Left ventricle myocardium superior (tissue), 1 donor: Measurements from ENCODE around the gene RBM20. TPM values are rescaled to one million over a fixed set of nuclear protein-coding genes. Genes with fewer than 3 reads are reported as not detected.
"Not testable (repeated sequence)": the region's sequence is repeated elsewhere in the genome, so short reads cannot be mapped to it uniquely, and the experiment has no call there.

Experiments
- ATAC-seq: fragments of 200-7000 bp; cut with Tn5 transposase; one replicate; pipeline ENCODE4 v1.9.1; 2020; ENCODE audit warnings: mild to moderate bottlenecking, moderate library complexity
- DNase-seq: peaks from one replicate; pipeline ENCODE4 v3.0.0-alpha.2; 2020
- intact Hi-C: fragments of 100-400 bp; cut with micrococcal nuclease; formaldehyde crosslinking; loops from one replicate; pipeline ENCODE4 v1.11.0; 2022
- total RNA-seq: library from RNA; stranded (reverse); fragmentation: NEBNext Ultra II Directional; extraction: Animal tissue kit (Norgen Biotek cat#: 25700); gene quantifications from one replicate; pipeline ENCODE4 v1.2.1, GENCODE V29; 2021
- donor health status: DM: no; HTN: yes; CAD: no; lungs with severe emphysema.

Gene RBM20
- total RNA-seq, 1 donor from 2014 or later: 114 TPM

DNA sequence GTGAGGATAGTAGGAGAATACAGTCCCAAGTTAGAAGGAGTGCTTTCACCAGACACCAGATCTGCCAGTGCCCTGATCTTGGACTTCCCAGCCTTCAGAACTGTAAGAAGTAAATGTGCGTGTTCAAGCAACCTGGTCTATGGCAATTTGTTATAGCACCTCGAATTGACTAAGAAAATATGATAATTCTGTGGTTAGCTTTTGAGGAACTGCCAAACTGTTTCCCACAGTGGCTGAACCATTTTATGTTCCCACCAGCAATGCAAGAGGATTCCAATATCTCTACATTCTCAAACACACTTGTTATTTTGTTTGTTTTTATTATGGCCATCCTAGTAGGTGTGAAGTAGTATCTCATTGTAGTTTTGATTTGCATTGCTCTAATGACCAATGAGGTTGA, 47.0 kb downstream of the RBM20 start:
- DNase-seq: no peak
- intact Hi-C loops: no loop called here
- no peak for ATAC-seq

DNA sequence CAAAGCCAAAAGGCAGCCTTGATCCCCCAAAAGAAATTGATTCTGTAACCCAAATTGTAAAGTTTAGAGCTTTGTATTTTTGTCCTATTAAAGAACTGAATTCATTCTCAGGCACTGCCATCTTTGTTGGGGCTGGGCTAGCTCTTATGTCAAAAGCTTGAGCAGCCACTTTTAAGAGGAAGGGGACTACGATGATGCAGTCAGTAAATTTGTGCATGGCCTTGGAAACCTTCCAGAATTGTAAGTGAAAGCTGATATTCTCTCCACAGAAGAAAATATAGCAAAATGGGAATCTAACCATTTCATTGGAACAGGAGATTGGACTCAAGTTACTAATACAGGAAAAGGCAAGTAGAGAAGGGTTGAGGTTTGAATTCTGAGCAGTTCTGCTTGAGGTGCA, 50.1 kb downstream of the RBM20 start:
- DNase-seq (no peak), ATAC-seq (no peak)
- intact Hi-C loops: no loop called here

DNA sequence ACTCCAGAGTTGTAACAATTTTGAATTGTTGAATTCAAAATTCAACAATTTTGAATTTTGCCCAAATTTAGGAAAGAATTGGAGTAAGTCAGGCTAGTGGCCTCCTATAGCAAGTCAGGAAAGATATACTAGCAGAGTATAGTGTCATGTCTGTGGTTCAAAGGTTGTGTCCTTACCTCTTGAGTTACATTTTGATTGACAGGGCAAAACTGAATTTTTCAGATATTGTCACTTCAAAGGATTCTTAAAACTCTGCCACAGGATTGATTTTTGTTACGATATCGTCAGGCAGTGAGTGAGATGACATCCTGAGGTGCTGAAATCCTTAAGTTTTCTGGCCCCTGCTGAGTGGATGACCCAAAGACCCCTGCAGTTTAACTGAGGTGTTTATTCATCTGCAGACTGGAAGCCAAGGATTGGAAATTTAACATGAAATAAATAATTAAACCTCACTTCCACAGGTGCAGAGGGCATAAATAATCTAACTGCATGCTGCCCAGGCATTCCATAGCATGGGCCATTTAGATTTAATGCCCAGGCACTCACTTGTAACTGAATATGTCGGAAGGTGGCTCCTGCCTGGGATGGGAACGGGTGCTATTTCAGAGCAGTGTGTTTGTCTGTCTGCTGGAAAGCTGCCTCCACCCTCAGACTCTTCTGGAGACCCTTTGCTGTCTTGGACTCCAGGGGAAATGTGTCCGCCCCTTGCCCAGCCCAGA, 50.8 kb downstream of the RBM20 start:
- no peak for ATAC-seq
- DNase-seq: no peak
- intact Hi-C loops: no loop called here

DNA sequence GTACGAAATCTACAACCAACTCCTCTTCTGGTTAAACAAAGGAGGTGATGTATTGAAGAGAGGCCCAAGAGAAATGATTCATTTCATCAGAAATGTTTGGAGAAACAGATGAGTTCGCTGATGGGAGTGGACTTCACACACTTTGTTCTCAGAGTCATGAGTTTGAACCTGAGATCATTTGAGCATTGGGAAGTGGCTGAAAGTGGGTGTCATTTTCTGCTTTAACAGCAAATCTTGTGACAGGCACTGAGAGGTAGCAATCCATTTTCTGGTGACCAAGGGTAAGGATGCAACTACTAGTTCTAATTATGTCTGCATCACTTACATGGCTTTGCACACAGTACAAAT, 51.4 kb downstream of the RBM20 start:
- DNase-seq: no peak
- intact Hi-C loops: no loop called here
- ATAC-seq: no peak

DNA sequence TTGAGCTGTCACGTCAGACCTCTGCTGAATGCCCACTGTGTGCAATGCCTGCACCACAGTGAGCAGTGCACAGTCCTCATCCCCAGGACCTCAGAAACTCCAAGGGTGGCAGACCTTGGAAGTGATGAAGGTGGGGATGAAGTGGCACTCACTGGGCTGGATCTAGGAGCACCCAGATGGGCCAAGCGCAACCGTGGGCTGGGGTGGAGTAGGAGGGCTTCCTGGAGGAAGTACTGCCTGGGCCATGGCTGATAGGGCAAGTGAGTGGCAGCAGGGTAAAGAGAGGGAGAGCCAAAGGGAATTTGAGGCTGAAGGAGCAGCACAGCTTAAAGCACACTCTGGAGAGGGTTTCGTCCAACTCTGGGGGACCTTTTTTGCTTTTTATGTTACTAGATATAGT, 52.3 kb downstream of the RBM20 start:
- ATAC-seq (no peak), DNase-seq (no peak)
- intact Hi-C loops: no loop called here

DNA sequence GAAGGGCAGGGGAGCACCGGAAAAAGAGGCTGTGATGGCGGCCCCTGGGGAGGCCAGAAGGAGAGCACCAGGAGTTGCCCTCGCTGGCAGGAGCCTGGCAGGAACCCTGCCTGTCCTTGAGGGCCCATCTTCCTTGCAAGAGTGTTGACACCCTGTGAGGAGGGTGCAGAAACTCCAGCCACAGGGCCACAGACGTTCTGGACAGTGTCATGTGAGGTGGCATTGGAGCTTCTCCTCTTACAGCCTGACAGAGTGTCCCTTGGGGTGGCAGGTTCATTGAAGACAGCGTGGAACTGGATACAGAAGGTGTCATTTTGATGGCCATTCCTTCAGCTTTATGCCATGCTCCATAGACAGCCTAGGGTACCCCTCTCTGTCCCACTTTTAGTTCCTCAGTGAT, 54.2 kb downstream of the RBM20 start:
- ATAC-seq: peak; percentile 49
- intact Hi-C loops: no loop called here
- peak; percentile 43 for DNase-seq

DNA sequence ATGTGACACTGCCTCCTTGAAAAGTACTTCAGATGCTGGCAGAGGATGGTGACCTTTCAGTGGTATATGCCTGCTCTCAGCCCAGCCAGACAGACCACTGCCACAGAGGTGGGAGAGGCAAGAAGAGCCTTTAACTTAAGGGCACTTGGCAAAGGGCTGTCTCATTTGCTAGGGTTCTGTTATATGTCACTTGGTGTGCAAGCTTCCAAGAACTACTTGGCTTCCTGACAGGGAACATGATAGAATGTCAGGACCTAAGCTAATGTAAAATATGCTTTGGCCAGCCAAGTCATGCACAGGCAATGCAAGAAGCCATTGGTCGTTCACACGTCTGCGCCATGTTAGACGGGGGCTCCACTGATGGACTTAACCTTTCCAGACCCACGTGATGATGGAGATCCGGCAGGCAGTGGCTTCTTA, 54.7 kb downstream of the RBM20 start:
- intact Hi-C loops: no loop called here
- ATAC-seq (peak; percentile 82), DNase-seq (peak; percentile 67)

DNA sequence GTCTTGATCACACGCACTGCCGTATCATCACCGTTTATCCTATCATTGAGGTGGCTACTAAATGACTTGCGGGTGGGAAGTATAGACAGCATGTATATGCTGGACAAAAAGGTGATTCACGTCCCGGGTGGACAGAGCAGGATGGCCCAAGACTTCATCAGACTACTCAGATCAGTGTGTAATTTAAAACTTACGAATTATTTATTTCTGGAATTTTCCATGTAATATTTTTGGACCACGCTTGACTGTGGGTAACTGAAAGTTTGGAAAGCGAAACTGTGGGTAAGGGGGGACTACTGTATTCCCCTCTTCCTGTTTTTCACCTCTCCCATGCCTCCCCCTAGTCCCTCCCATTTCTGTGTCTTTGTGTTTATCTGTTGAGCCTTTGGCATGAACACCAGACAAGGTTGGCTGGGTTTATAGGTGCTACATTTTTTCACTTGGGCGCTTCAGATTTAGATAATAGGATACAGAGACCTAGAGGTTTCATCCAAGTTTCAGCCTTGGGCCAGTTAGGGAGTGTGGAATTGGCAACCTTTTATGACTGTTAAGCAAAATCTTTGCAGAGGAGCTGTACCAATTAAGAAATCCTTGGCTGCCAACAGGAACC, 55.8 kb downstream of the RBM20 start:
- no peak for DNase-seq
- intact Hi-C loops: no loop called here
- peak; percentile 72 for ATAC-seq

DNA sequence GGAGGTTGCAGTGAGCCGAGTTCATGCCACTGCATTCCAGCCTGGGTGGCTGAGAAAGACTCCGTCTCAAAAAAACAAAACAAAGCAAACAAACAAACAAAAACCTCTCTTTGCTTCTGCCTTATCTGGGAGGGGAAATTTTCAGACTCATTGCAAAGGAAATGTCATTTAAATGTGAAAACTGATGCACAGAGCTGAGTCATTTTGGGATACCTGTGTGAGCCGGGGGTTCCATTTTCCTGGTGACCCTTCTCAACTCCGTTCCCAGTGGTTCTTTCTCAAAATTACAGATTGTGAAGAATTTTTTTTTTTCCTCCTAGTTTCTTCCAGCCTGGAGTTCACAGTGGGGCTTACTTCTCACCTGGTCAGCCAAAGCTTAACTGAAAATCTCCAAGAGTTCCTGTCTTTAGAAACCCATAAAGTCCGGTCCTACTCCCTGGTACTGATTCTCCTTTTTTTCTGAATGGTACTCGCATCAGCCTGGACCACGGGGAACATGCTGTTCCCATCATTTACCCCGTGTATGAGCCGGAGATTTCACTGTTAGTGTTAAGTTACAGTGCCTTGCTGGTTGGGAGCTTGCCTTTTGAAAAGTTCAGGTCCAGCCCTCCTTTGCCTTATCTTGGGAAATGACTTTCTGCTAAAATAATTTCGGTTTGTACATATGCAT, 56.9 kb downstream of the RBM20 start:
- intact Hi-C loops: no loop called here
- ATAC-seq: no peak

DNA sequence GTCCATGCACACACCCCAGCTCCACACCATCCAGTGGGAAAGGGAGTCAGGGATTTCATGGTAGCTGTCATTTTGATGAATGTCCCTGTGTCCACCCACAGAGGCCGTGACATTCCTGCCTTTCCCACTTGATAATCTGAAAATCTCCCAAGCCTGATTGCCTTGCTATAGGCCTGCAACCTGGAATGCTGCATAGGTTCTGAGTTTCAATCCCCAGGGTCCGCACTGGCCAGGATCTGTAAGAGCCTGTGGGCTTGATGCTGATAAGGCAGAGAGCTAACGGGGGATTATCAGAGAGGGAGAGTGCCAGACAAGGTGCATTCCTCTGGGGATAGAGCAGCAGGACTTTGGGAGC, 57.5 kb downstream of the RBM20 start:
- DNase-seq: no peak

More for the DNA sequence above, 56.9 kb downstream of the RBM20 start:
- no peak for DNase-seq

DNA sequence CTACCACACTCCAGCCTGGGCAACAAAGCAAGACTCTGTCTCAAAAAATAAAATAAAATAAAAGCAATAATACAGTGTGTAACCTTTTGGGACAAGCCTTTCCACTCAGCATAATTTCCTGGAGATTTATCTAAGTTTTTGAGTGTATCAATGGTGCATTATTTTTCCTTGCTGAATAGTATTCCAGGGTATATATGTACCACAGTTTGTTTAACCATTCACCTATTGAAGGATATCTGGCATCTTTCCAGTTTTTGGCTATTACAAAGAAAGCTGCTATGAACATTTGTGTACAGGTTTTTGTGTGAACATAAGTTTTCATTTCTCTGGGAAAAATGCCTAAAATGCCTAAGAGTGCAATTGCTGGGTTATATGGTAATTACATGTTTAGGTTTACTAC, 59.9 kb downstream of the RBM20 start:
- ATAC-seq (no peak), DNase-seq (no peak)
- intact Hi-C loops: no loop called here

More for the DNA sequence above, 57.5 kb downstream of the RBM20 start:
- no peak for ATAC-seq
- intact Hi-C loops: no loop called here

DNA sequence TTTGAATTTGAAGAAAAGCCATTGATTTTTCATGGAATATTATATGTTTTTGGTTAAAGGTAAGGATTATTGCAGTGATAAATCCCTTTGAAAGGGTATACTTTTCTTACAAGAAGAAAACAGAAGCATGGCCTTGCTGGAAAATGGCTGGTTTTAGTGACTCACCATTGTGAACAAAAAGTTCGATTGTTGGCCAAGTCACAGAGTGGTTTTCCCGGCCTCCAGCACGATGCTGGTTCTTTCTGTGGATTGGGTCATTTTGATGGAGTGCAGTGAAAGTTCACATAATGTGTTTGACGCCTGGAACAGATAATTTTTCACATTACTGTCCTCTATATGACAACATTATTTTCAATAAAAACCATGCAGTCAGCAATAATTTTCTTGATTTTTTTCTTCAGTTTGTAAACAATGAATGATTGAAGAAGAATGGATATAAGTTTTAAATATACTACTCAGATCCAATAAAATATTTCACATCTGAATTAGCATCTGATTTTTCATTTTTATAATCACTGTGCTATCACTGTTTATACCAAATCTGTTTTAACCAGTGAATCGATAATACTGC, 60.9 kb downstream of the RBM20 start:
- DNase-seq: no peak
- intact Hi-C loops: no loop called here
- ATAC-seq: no peak

DNA sequence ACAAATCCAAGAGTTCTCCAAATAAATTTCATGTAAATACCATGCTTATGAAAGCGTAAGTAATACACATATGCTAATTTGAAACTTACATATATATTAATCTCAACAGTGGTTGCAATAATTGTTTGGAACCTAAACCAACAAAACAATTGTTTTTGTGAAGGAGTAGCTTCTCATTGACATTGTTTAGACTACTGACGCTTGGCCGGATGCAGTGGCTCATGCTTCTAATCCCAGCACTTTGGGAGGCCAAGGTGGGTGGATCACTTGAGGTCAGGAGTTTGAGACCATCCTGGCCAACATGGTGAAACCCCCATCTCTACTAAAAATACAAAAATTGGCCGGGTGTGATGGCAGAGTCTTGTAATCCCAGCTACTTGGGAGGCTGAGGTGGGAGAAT, 61.5 kb downstream of the RBM20 start:
- ATAC-seq, DNase-seq, intact Hi-C loops: not testable (repeated sequence)

DNA sequence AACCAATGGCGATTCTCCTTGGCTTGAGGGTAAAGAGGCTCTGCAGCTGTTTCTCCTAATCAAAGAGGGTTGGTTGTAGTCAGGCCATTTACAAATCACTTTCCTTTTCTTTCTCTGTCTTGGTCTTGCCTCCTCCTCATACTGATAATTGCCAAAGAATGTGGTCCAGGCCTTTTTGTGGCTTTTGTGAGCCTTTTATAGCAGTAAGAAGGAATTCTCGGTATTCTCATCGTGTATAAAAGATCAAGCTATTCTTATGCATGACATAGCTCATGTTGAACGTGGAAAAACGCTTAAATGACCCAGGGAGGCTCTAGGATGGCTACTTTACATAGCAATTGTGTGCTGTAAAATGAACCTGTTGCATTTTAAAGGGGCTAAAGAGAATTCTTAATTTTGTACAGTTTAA, 62.6 kb downstream of the RBM20 start:
- ATAC-seq: no peak
- intact Hi-C loops: no loop called here
- no peak for DNase-seq

DNA sequence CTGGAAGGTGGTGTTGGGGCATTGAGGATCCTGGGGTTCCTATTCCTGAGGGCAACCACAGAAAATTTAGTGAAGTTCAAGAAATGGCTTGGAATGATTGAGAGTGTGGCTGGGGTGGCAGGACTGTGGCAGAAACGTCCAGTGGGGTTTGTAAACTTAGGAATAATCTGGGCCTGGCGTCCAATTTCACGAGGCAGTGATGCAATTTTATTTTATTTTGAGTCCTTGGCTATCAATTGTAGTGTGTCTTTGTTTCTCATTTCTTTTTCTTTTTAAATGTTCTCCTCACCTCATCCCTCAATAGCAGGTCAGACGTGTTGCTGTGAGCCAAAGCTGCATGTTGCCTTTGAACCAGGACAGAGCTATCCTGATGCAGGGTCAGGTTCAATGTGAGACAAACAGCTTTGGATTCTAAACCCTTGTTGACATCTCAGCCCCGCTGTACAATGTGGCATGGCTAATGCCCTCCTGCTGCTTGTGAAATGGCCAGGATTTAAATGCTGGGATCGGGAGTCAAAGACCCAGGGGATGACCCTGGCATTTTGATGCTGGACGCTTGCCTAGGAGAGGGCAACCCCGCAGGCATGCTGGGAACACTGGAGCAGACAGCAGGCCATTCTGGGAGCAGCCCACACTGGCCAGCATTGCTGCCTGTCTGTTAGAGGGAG, 64.8 kb downstream of the RBM20 start:
- intact Hi-C loops: no loop called here
- DNase-seq: peak; percentile 49
- peak; percentile 65 for ATAC-seq

DNA sequence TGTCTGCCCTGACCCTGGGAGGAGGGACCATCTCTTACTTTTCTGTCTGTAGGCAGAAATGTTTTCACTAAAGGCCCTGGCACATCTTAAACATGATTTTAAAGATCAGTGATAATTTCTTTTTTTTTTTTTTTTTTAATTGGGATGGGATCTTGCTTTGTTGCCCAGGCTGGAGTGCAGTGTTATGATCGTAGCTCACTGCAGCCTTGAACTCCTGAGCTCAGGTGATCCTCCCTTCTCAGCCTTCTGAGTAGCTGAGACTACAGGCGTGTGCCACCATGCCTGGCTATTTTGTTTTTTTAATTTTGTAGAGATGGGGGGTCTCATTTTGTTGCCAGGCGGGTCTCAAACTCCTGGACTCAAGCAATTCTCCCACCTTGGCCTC, 65.3 kb downstream of the RBM20 start:
- ATAC-seq (no peak), DNase-seq (no peak)
- intact Hi-C loops: no loop called here

DNA sequence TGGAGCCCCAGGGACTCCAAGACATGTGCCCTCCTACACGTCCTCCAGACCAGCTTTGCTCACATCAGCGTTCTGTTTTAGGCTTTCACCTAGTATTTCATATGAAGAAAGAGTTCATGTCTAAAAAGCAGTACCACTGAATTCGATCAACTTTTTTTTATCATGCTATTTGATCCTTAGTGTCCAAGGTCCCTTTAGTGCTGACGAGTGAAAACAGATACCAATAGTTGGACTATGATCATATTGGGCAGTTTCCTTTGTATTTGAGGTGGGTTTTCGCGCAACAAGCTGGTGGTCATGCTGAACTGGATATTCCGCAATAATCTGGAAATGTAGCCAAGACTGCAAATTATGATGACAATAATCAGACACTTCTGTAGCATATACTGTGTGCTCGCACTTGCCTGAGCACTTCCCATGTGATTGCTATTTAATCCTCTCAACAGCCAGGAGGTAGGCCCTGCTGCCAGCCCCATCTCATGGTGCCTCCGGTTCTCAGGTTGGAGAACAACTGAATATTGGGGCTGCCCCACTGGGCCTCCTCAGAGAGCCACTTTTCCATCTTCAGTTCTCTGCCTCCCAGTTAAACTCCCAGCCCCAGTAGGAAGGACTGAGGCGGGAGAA, 65.9 kb downstream of the RBM20 start:
- DNase-seq: no peak
- peak; percentile 30 for ATAC-seq
- intact Hi-C loops: no loop called here

DNA sequence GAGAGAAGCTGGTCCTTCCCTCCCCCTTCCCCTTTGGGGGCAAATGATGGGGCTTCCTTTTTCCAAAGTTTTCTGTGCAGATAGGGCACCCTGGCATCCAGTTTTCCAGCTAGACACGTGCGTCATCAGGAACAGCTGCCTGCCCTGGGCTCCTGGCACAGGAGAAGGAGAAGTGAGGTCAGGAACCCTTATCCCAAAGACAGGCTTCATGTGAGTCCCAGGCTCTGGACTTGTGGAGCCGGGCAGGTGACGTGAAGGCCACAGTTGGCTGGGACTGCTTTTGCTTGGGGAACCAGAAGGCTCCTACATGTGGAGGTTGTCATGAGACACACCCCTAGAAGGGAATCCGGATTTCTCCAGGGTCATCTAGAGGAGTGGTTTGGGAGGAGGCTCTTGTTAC, 66.5 kb downstream of the RBM20 start:
- intact Hi-C loops: no loop called here
- DNase-seq (no peak), ATAC-seq (peak; percentile 62)

DNA sequence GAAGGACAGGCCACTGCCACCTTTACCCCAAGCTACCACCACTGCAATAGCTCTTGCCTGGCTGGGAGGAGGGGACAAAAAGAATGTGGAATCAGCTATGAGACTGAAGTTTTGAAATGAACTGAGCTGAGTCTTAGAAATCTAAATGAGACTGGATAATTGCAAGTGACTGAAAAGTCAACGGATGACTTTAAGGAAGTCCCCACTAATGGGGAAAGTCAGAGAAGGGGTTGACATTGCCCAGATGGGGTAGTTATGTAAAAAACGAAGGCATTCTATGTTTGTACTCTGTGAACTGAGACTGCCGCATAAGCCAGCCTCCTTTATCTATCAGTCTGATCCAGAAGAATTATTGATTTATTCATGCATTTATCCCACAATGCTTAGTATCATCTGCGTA, 67.2 kb downstream of the RBM20 start:
- ATAC-seq (peak; percentile 8), DNase-seq (no peak)
- intact Hi-C loops: no loop called here

DNA sequence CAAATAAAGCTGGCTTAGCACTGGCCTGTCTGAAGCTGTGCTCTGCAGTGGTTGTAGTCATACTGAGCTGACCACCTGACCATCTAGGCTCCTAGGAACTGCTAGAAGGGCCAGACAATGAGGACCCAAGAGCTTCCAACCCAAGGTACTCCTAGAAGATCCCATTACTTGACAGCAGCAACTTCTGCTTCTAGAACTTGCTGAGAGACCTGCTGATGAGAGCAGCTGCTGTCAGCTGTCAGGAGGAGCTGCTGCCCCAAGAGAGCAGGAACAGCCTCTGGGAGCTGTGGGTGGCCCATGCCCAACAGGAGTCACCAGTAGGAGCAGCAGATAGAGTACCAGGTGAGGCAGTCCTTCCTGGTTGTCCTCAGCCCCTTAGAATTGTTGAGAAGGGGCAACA, 70.2 kb downstream of the RBM20 start:
- no peak for DNase-seq
- no peak for ATAC-seq
- intact Hi-C loops: no loop called here
